ENCODE results near the gene TMEM208. TPM values are rescaled to one million over a fixed set of nuclear protein-coding genes. Genes with fewer than 3 reads are reported as not detected.
A peak's percentile ranks its signal among the peaks of the same experiment; 100 is the strongest.

TMEM208 gene
- total and polyA plus RNA-seq, 2 experiments from 2014 or later: 47.5 to 181 TPM

GRCh38 chr16:67184995-67185650 is 41.8 kb upstream of the TMEM208 start:
- H3K27ac ChIP-seq: no peak overlapping the region
- no peak overlapping the region for H3K4me3 ChIP-seq

GRCh38 chr16:67185651-67186134 is 41.2 kb upstream of the TMEM208 start:
- Histone ChIP-seq H3K9me2 (replicated peaks; ENCODE audit: insufficient read depth) (no peaks in the 10 kb centered on the region), H3K9me3 (ENCODE audit: low read depth) (no peaks in the 10 kb centered on the region), H3K4me1 (ENCODE audit: insufficient read depth) (peaks cover 11% of the 10 kb centered on the region), H2AFZ (no peak overlapping the region), H3K36me3 (replicated peaks; ENCODE audit: insufficient read depth, low read depth) (no peaks in the 10 kb centered on the region), H3K4me3 (no peak overlapping the region), H3K27me3 (no peaks in the 10 kb centered on the region), H3K27ac (no peak overlapping the region), H3K79me2 (peaks cover 12% of the 10 kb centered on the region), H4K20me1 (ENCODE audit: insufficient read depth, poor library complexity, severe bottlenecking) (no peaks in the 10 kb centered on the region), H3K4me2 (peak overlapping the region; percentile 87)
- no peak for TF ChIP-seq EZH2phosphoT487 (IDR thresholded peaks at IDR 0.05; ENCODE audit: low read depth, severe bottlenecking, unreplicated experiment)
- TF ChIP-seq EZH2 (IDR thresholded peaks at IDR 0.05; ENCODE audit: borderline replicate concordance): no peak
- TF ChIP-seq CTCF (IDR thresholded peaks at IDR 0.05; ENCODE audit: poor library complexity): no peak
- 16% methylated on average over 12 of the region's 12 CpGs for WGBS (ENCODE audit: low lambda C conversion rate, missing lambda C conversion rate)
- DNase-seq (ENCODE audit: low spot score): no peak

More at GRCh38 chr16:67184995-67185650, 41.8 kb upstream of the TMEM208 start:
- Histone ChIP-seq H3K4me2 (peak overlapping the region; percentile 87), H3K9me2 (replicated peaks; ENCODE audit: insufficient read depth) (no peaks in the 10 kb centered on the region), H3K36me3 (replicated peaks; ENCODE audit: insufficient read depth, low read depth) (no peaks in the 10 kb centered on the region), H3K79me2 (peaks cover 12% of the 10 kb centered on the region), H2AFZ (no peak overlapping the region), H3K9me3 (ENCODE audit: low read depth) (no peaks in the 10 kb centered on the region), H3K27me3 (no peaks in the 10 kb centered on the region), H4K20me1 (ENCODE audit: insufficient read depth, poor library complexity, severe bottlenecking) (no peaks in the 10 kb centered on the region), H3K4me1 (ENCODE audit: insufficient read depth) (peaks cover 11% of the 10 kb centered on the region)
- TF ChIP-seq CTCF (IDR thresholded peaks at IDR 0.05; ENCODE audit: poor library complexity) (peak; percentile 86), EZH2phosphoT487 (IDR thresholded peaks at IDR 0.05; ENCODE audit: low read depth, severe bottlenecking, unreplicated experiment) (no peak), EZH2 (IDR thresholded peaks at IDR 0.05; ENCODE audit: borderline replicate concordance) (no peak)
- DNase-seq (ENCODE audit: low spot score): peak; percentile 95
- 17% methylated on average over 39 of the region's 43 CpGs for WGBS (ENCODE audit: low lambda C conversion rate, missing lambda C conversion rate)

- Histone ChIP-seq H4K20me1 (ENCODE audit: insufficient read depth, poor library complexity, severe bottlenecking) (no peaks in the 10 kb centered on the region), H3K36me3 (replicated peaks; ENCODE audit: insufficient read depth, low read depth) (no peaks in the 10 kb centered on the region), H3K27ac (no peak overlapping the region), H3K79me2 (peaks cover 12% of the 10 kb centered on the region), H3K27me3 (no peaks in the 10 kb centered on the region), H2AFZ (no peak overlapping the region), H3K4me1 (ENCODE audit: insufficient read depth) (peaks cover 11% of the 10 kb centered on the region), H3K4me2 (no peak overlapping the region), H3K9me2 (replicated peaks; ENCODE audit: insufficient read depth) (no peaks in the 10 kb centered on the region), H3K9me3 (ENCODE audit: low read depth) (no peaks in the 10 kb centered on the region), H3K4me3 (no peak overlapping the region)
- WGBS (ENCODE audit: low lambda C conversion rate, missing lambda C conversion rate): 33% methylated on average over 5 of the region's 5 CpGs
- no peak for DNase-seq (ENCODE audit: low spot score)
- TF ChIP-seq CTCF (IDR thresholded peaks at IDR 0.05; ENCODE audit: poor library complexity) (no peak), EZH2 (IDR thresholded peaks at IDR 0.05; ENCODE audit: borderline replicate concordance) (no peak), EZH2phosphoT487 (IDR thresholded peaks at IDR 0.05; ENCODE audit: low read depth, severe bottlenecking, unreplicated experiment) (no peak)
Observed at GRCh38 chr16:67186550-67186950, 40.4 kb upstream of the TMEM208 start.

Data from hepatocyte (in vitro differentiated cells).